Stimulated activated CD4-positive, alpha-beta T cell treated with anti-CD3 and anti-CD28 coated beads, Interleukin-2, amount 100 ng/mL, for 24 hours (primary cell): ENCODE measurements around the gene ADCK2.
"Not testable (repeated sequence)": the region's sequence is repeated elsewhere in the genome, so short reads cannot be mapped to it uniquely, and the experiment has no call there.

Experiments used
- DNase-seq, 2 donors: peaks; one replicate each; pipeline ENCODE4 v3.0.0-alpha.2; 2020

ADCK2 gene

GRCh38 chr7:140696680-140697446 lies 24.1 kb downstream of the ADCK2 start, which contains the start of gene NDUFB2:
NDUFB2 (plus strand) TSS chr7:140696708; CDS start chr7:140696745, 37 bp downstream.
- DNase-seq, result peak; percentile 69 to 73

GRCh38 chr7:140697447-140698143 lies 24.9 kb downstream of the ADCK2 start:
- DNase-seq, result no peak

GRCh38 chr7:140698477-140698876 lies 25.7 kb downstream of the ADCK2 start:
- no peak for DNase-seq

GRCh38 chr7:140702774-140703173 lies 30.0 kb downstream of the ADCK2 start:
- DNase-seq, result no peak

GRCh38 chr7:140704205-140704604 lies 31.5 kb downstream of the ADCK2 start:
- no peak for DNase-seq

GRCh38 chr7:140707132-140707531 lies 34.4 kb downstream of the ADCK2 start:
- DNase-seq, result no peak

- not testable (repeated sequence) for DNase-seq
These were observed 36.0 kb downstream of the ADCK2 start for GRCh38 chr7:140708764-140709163.

GRCh38 chr7:140712392-140712791 lies 39.6 kb downstream of the ADCK2 start:
- DNase-seq, result not testable (repeated sequence)

- DNase-seq, result no peak
These were observed 41.7 kb downstream of the ADCK2 start for GRCh38 chr7:140714331-140715040.

GRCh38 chr7:140719721-140720120 lies 47.0 kb downstream of the ADCK2 start:
- no peak for DNase-seq

- no peak for DNase-seq
These were observed 49.5 kb downstream of the ADCK2 start for GRCh38 chr7:140722254-140722653.

GRCh38 chr7:140723006-140723405 lies 50.3 kb downstream of the ADCK2 start:
- peak in 1 of 2 donors; percentile 24 for DNase-seq

GRCh38 chr7:140723574-140723973 lies 50.8 kb downstream of the ADCK2 start:
- no peak for DNase-seq

GRCh38 chr7:140724706-140725105 lies 52.0 kb downstream of the ADCK2 start:
- no peak for DNase-seq

GRCh38 chr7:140726281-140726680 lies 53.5 kb downstream of the ADCK2 start:
- DNase-seq, result no peak

- no peak for DNase-seq
These were observed 59.7 kb downstream of the ADCK2 start for GRCh38 chr7:140732416-140732815.

GRCh38 chr7:140734096-140734495 lies 61.4 kb downstream of the ADCK2 start:
- DNase-seq, result no peak

GRCh38 chr7:140734729-140735128 lies 62.0 kb downstream of the ADCK2 start:
- no peak for DNase-seq

- DNase-seq, result no peak
These were observed 65.5 kb downstream of the ADCK2 start for GRCh38 chr7:140738280-140738679.

- DNase-seq, result not testable (repeated sequence)
These were observed 70.5 kb downstream of the ADCK2 start for GRCh38 chr7:140743255-140743654.

GRCh38 chr7:140744005-140744404 lies 71.3 kb downstream of the ADCK2 start:
- no peak for DNase-seq
